PC-9 (cell line): Measurements from ENCODE around the gene MYO5C. TPM values are rescaled to one million over a fixed set of nuclear protein-coding genes. Genes with fewer than 3 reads are reported as not detected.

ENCODE experiments used
- BruUV-seq: library from RNA; stranded (reverse); fragments of 400-500 nt; replicated peaks from 2 replicates; lab custom pipeline; 2021; lab: Mats Ljungman, UMichigan
- CTCF ChIA-PET: fragments of 300-600 bp; sonication (Branson Sonifier 250); formaldehyde crosslinking; loops from one replicate; lab custom pipeline; 2022; ENCODE audit warnings: antibody characterized with exemption; lab: Charles Lee
- POLR2A ChIA-PET: fragments of 300-600 bp; sonication (Branson Sonifier 250); formaldehyde crosslinking; loops from one replicate; lab custom pipeline; 2022; ENCODE audit warnings: antibody characterized with exemption; ENCODE audit not compliant: unreplicated experiment; lab: Charles Lee
- DNase-seq, 2 experiments: peaks; one replicate each; pipeline versions ENCODE4 v3.0.0 to v3.0.0-alpha.2; 2015 to 2022; ENCODE audit warnings: mixed read lengths in 1 of 2
- H2AFZ ChIP-seq: fragments of 200-600 bp; sonication (generic); 2 replicates; pipeline ENCODE4 v1.8.1; 2017; ENCODE audit warnings: antibody characterized with exemption
- H3F3A ChIP-seq: fragments of 200-600 bp; sonication (generic); 2 replicates; pipeline ENCODE4 v1.8.1; 2017; ENCODE audit warnings: antibody characterized with exemption, mild to moderate bottlenecking, low read depth; ENCODE audit not compliant: insufficient read depth
- H3K27ac ChIP-seq: fragments of 200-600 bp; sonication (generic); 2 replicates; pipeline ENCODE4 v1.6.1; 2016; ENCODE audit warnings: mixed run types
- H3K27me3 ChIP-seq: fragments of 200-600 bp; sonication (generic); 2 replicates; pipeline ENCODE4 v1.6.1; 2016; ENCODE audit warnings: low read depth, mixed run types; ENCODE audit not compliant: insufficient read depth
- H3K36me3 ChIP-seq: fragments of 200-600 bp; sonication (generic); 2 replicates; pipeline ENCODE4 v1.6.1; 2016; ENCODE audit warnings: low read depth, mixed run types
- H3K4me1 ChIP-seq: fragments of 200-600 bp; sonication (generic); replicated peaks from 2 replicates; pipeline ENCODE4 v1.6.1; 2016; ENCODE audit warnings: mixed run types; ENCODE audit not compliant: insufficient read depth
- H3K4me2 ChIP-seq: fragments of 200-600 bp; sonication (generic); 2 replicates; pipeline ENCODE4 v1.6.1; 2017; ENCODE audit warnings: mixed run types
- H3K4me3 ChIP-seq: fragments of 200-600 bp; sonication (generic); 2 replicates; pipeline ENCODE4 v1.6.1; 2016; ENCODE audit warnings: mixed run types
- H3K79me2 ChIP-seq: fragments of 200-600 bp; sonication (generic); 2 replicates; pipeline ENCODE4 v1.6.1; 2017; ENCODE audit warnings: low read depth, mixed run types
- H3K9me2 ChIP-seq: fragments of 200-600 bp; sonication (generic); 2 replicates; pipeline ENCODE4 v1.8.1; 2017; ENCODE audit warnings: mild to moderate bottlenecking; ENCODE audit not compliant: insufficient read depth
- H3K9me3 ChIP-seq: fragments of 200-600 bp; sonication (generic); 2 replicates; pipeline ENCODE4 v1.8.1; 2016; ENCODE audit warnings: low read depth; ENCODE audit not compliant: insufficient read depth
- H4K20me1 ChIP-seq: fragments of 200-600 bp; sonication (generic); 2 replicates; pipeline ENCODE4 v1.8.1; 2017; ENCODE audit not compliant: insufficient read depth
- EZH2 ChIP-seq: fragments of 200-600 bp; sonication (generic); IDR thresholded peaks from 2 replicates; pipeline ENCODE4 v1.8.0; 2017; ENCODE audit warnings: antibody characterized with exemption, low read depth
- intact Hi-C: fragments of 100-400 bp; cut with micrococcal nuclease; formaldehyde crosslinking; loops from one replicate; pipeline ENCODE4 v1.10.0; 2022; ENCODE audit not compliant: unreplicated experiment
- total RNA-seq: library from RNA; stranded (reverse); gene quantifications from 2 replicates; pipeline ENCODE4 v1.2.3, GENCODE V29; 2021
- TF ChIP-seq, protein P1 (sequence below): fragments of 200-600 bp; sonication (generic); conservative IDR thresholded peaks from 2 replicates; pipeline ENCODE4 v1.6.1; 2017; ENCODE audit warnings: mixed run types, antibody characterized with exemption, mild to moderate bottlenecking, moderate library complexity

MYO5C gene
- total RNA-seq, 1 experiment from 2014 or later, result 41.1 TPM

DNA sequence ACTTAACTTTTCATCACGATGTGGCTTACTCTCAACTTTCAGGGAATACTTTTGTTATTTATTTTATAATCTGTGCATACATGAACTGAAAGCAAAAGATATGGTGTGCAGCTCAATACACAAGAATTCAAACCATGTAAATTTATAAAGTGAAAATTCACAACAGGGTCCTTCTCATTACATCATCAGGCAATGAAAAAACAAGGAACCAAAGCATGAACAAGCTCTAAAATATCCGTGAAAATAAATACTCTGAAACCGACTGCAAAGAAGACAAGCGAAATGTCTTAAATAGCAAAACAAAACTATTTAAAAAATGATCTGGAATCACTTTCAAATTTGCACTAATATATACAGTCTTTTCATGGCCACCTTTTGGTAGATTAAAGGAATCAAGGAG lies 133.3 kb downstream of the MYO5C start:
- no peak for TF ChIP-seq EZH2
- TF ChIP-seq, protein P1, sequence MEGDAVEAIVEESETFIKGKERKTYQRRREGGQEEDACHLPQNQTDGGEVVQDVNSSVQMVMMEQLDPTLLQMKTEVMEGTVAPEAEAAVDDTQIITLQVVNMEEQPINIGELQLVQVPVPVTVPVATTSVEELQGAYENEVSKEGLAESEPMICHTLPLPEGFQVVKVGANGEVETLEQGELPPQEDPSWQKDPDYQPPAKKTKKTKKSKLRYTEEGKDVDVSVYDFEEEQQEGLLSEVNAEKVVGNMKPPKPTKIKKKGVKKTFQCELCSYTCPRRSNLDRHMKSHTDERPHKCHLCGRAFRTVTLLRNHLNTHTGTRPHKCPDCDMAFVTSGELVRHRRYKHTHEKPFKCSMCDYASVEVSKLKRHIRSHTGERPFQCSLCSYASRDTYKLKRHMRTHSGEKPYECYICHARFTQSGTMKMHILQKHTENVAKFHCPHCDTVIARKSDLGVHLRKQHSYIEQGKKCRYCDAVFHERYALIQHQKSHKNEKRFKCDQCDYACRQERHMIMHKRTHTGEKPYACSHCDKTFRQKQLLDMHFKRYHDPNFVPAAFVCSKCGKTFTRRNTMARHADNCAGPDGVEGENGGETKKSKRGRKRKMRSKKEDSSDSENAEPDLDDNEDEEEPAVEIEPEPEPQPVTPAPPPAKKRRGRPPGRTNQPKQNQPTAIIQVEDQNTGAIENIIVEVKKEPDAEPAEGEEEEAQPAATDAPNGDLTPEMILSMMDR, result no peak
- no peak overlapping the region for H3K4me3 ChIP-seq
- no peaks in the 10 kb centered on the region for H3K9me3 ChIP-seq
- H3K9me2 ChIP-seq, result no peaks in the 10 kb centered on the region
- no TSS peak for BruUV-seq
- no peaks in the 10 kb centered on the region for H3K79me2 ChIP-seq
- H3K36me3 ChIP-seq, result no peaks in the 10 kb centered on the region
- intact Hi-C loops, result no loop called here
- no peak overlapping the region for H3K4me2 ChIP-seq
- H3F3A ChIP-seq, result no peaks in the 10 kb centered on the region
- H2AFZ ChIP-seq, result no peak overlapping the region
- no peaks in the 10 kb centered on the region for H4K20me1 ChIP-seq
- no peaks in the 10 kb centered on the region for H3K27me3 ChIP-seq
- H3K4me1 ChIP-seq, result no peaks in the 10 kb centered on the region; the same call in 1 of the 2 replicates
- ChIA-PET POLR2A (no interaction called here), CTCF (interaction anchor here (0.6 kb wide), 1 partner anchor 170 kb away, joined by 5 read pairs; no protein-coding TSS in a partner anchor)
- DNase-seq, result no peak
- H3K27ac ChIP-seq, result no peak overlapping the region

DNA sequence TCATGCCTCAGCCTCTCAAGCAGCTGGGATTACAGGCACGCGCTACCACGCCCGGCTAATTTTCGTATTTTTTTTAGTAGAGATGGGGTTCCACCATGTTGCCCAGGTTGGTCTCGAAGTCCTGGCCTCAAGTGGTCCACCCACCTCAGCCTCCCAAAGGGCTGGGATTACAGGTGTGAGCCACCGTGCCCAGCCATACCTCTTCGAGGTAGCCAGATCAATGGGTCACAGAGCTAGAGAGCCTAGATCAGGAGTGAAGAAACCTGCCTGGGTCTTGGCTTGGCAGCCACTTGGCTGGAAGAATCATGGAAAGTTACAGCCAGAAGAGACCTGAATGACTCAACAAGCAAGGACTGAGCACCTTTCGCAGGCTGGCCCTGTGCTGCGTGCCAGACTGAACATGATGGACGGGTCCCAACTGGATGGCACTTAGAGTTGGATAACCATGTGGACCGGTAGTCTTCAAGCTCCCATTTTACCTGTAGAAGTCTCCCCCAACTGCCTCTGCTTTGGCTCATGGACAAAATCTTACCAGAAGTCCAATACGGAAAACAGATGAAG lies 134.1 kb downstream of the MYO5C start:
- H3K4me2 ChIP-seq, result no peak overlapping the region
- no peaks in the 10 kb centered on the region for H3K79me2 ChIP-seq
- no peaks in the 10 kb centered on the region for H4K20me1 ChIP-seq
- H3K36me3 ChIP-seq, result no peaks in the 10 kb centered on the region
- H3K4me3 ChIP-seq, result no peak overlapping the region
- no peak overlapping the region for H2AFZ ChIP-seq
- intact Hi-C loops, result no loop called here
- no peaks in the 10 kb centered on the region for H3F3A ChIP-seq
- H3K27ac ChIP-seq, result no peak overlapping the region
- CTCF ChIA-PET, result no interaction called here
- POLR2A ChIA-PET, result no interaction called here
- H3K9me2 ChIP-seq, result no peaks in the 10 kb centered on the region
- DNase-seq, result no peak
- TF ChIP-seq EZH2, result no peak
- TF ChIP-seq, protein P1, result no peak
- no peaks in the 10 kb centered on the region for H3K27me3 ChIP-seq
- H3K9me3 ChIP-seq, result no peaks in the 10 kb centered on the region
- H3K4me1 ChIP-seq, result no peaks in the 10 kb centered on the region; the same call in 1 of the 2 replicates
- no TSS peak for BruUV-seq

DNA sequence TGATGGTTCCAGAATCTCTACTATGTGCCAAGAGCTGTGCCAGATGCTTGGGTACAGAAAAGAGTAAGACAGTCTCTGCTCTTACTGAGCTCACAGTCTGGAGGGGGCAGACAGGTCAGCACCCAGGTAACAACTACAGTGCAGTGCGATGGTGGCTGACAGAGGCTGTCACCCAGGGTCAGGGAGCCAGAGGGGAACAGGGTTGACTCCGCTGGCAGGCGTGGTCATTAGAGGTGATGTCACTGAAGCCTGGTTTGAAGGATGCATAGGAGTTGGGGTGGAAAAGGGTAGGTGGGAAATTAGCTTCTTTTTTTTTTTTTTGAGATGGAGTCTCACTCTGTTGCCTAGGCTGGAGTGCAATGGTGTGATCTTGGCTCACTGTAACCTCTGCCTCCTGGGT lies 136.0 kb downstream of the MYO5C start:
- H3K36me3 ChIP-seq, result no peaks in the 10 kb centered on the region
- intact Hi-C loops, result no loop called here
- ChIA-PET CTCF (no interaction called here), POLR2A (no interaction called here)
- no peak for TF ChIP-seq EZH2
- TF ChIP-seq, protein P1, result no peak
- H3F3A ChIP-seq, result no peaks in the 10 kb centered on the region
- H2AFZ ChIP-seq, result no peak overlapping the region
- no peaks in the 10 kb centered on the region for H3K79me2 ChIP-seq
- DNase-seq, result no peak
- no peaks in the 10 kb centered on the region for H3K4me1 ChIP-seq
- H3K4me2 ChIP-seq, result no peak overlapping the region
- no peaks in the 10 kb centered on the region for H3K27me3 ChIP-seq
- no TSS peak for BruUV-seq
- H4K20me1 ChIP-seq, result no peaks in the 10 kb centered on the region
- H3K9me2 ChIP-seq, result no peaks in the 10 kb centered on the region
- H3K27ac ChIP-seq, result no peak overlapping the region
- H3K9me3 ChIP-seq, result no peaks in the 10 kb centered on the region
- no peak overlapping the region for H3K4me3 ChIP-seq
